ENCODE measurements around the gene ZFR. TPM values are rescaled to one million over a fixed set of nuclear protein-coding genes. Genes with fewer than 3 reads are reported as not detected.
"Not testable (repeated sequence)": the region's sequence is repeated elsewhere in the genome, so short reads cannot be mapped to it uniquely, and the experiment has no call there.

Gene ZFR
- total and polyA plus RNA-seq, 7 donors: 25.8 to 99.9 (median 71.8) TPM

DNA sequence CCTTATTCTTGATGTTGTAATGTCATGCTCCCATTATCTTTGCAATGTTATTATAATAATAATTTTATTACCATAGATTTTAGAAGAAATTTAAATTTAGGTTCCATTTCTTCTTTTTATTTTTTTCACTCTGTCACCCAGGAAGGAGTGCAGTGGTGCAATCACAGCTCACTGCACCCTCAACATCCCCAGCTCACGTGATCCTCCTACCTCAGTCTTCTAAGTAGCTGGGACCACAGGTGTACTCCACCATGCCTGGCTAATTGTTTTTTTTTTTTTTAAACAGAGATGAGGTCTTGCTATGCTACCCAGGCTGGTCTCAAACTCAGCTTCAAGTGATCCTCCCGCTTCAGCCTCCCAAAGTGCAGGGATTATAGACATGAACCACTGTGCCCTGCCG is 11.9 kb downstream of the ZFR start:
- Histone ChIP-seq H3K9me3 (no peaks in the 10 kb centered on the region), H3K27ac (no peak overlapping the region), H3K27me3 (no peaks in the 10 kb centered on the region), H3K4me3 (no peak overlapping the region), H3K4me1 (peaks cover 0 to 46% (median 30%) of the 10 kb centered on the region in 4 donors), H3K36me3 (no peaks in the 10 kb centered on the region)
- TF ChIP-seq POLR2A (IDR thresholded peaks at IDR 0.05) (no peak), EP300 (IDR thresholded peaks at IDR 0.05) (no peak), POLR2AphosphoS5 (IDR thresholded peaks at IDR 0.05) (no peak)
- TF ChIP-seq, protein P1, sequence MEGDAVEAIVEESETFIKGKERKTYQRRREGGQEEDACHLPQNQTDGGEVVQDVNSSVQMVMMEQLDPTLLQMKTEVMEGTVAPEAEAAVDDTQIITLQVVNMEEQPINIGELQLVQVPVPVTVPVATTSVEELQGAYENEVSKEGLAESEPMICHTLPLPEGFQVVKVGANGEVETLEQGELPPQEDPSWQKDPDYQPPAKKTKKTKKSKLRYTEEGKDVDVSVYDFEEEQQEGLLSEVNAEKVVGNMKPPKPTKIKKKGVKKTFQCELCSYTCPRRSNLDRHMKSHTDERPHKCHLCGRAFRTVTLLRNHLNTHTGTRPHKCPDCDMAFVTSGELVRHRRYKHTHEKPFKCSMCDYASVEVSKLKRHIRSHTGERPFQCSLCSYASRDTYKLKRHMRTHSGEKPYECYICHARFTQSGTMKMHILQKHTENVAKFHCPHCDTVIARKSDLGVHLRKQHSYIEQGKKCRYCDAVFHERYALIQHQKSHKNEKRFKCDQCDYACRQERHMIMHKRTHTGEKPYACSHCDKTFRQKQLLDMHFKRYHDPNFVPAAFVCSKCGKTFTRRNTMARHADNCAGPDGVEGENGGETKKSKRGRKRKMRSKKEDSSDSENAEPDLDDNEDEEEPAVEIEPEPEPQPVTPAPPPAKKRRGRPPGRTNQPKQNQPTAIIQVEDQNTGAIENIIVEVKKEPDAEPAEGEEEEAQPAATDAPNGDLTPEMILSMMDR (IDR thresholded peaks at IDR 0.05): no peak
- intact Hi-C loops (cut with DNase I): no loop called here
- WGBS, 2 donors: 89 to 98% methylated on average over 3 of the region's 3 CpGs
- DNase-seq: no peak

DNA sequence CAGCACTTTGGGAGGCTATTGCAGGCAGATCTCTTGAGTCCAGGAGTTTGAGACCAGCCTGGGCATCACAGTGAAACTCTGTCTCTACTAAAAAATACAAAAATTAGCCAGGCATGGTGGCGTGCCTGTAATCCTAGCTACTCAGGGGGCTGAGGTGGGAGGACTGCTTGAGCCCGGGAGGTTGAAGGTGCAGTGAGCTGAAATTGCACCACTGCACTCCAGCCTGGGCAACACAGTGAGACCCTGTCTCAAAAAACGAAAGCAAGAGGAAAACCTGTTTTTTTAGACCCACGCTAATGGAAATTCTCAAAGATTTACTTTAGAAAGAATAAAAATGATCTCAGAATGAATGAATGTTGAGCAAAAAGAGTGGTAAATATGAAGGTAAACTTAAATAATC is 13.7 kb downstream of the ZFR start:
- H3K36me3 ChIP-seq; H3K27me3 ChIP-seq; H3K27ac ChIP-seq; DNase-seq; H3K4me3 ChIP-seq; H3K9me3 ChIP-seq; intact Hi-C loops (cut with DNase I): not testable (repeated sequence)
- WGBS, 2 donors: 92% methylated on average over 4 of the region's 4 CpGs
- peaks cover 0 to 35% (median 23%) of the 10 kb centered on the region in 4 donors for H3K4me1 ChIP-seq

DNA sequence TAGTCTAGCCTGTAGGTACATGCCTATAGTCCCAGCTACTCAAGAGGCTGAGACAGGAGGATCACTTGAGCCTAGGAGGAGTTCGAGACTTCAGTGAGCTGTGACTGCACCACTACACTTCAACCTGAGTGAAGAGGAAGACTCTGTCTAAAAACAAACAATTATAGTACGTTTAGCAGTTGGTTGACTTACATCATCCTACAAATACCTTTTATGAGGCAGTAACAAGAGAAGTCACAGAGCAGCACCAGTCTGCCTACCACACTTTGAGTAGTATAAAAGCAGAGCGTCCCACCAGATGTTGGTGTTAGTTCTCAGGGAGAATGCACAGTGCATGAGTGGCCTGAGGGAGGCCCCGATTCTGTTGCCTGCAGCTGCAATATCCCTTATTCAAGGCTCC is 16.1 kb downstream of the ZFR start:
- H3K27ac ChIP-seq: no peak overlapping the region
- intact Hi-C loops (cut with DNase I): no loop called here
- WGBS, 2 donors: 72 to 81% methylated on average over 4 of the region's 4 CpGs
- peaks cover 0 to 6% (median 0%) of the 10 kb centered on the region in 4 donors for H3K9me3 ChIP-seq
- peaks cover 0 to 8% (median 0%) of the 10 kb centered on the region in 4 donors for H3K36me3 ChIP-seq
- H3K27me3 ChIP-seq: no peaks in the 10 kb centered on the region
- peaks cover 0 to 16% (median 9%) of the 10 kb centered on the region in 4 donors for H3K4me1 ChIP-seq
- DNase-seq: no peak
- H3K4me3 ChIP-seq: no peak overlapping the region
- no peak for TF ChIP-seq EP300 (IDR thresholded peaks at IDR 0.05)
- TF ChIP-seq, protein P1 (IDR thresholded peaks at IDR 0.05): no peak
- TF ChIP-seq POLR2A (IDR thresholded peaks at IDR 0.05): no peak
- TF ChIP-seq POLR2AphosphoS5 (IDR thresholded peaks at IDR 0.05): no peak

DNA sequence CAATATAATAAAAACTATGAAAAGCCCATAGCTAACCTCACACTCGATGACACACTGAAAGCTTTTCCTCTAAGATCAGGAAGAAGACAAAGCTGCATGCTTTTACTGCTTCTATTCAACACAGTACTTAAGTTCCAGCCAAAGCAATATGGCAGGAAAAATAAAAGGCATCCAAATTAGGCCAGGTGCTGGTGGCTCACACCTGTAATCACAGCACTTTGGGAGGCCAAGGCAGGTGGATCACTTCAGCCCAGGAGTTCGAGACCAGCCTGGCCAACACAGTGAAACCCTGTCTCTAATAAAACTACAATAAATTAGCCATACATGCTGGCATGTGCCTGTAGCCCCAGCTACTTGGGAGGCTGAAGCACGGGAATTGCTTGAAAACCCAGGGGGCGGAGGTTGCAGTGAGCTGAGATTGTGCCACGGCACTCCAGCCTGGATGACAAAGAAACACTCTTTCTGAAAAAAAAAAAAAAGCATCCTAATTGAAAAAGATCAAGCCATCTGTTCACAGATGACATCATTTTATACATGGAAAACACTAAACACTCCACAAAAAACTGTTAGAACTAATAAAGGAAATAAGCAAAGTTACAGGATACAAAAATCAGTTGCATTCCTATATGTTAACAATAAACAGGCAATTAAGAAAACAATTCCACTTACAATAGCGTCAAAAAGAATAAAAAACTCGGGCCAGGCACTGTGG is 17.9 kb downstream of the ZFR start:
- WGBS, 2 donors: 97 to 98% methylated on average over 7 of the region's 7 CpGs
- intact Hi-C loops (cut with DNase I): no loop called here
- peaks cover 0 to 6% (median 0%) of the 10 kb centered on the region in 4 donors for H3K9me3 ChIP-seq
- no peak for DNase-seq
- H3K4me1 ChIP-seq: peaks cover 0 to 31% (median 14%) of the 10 kb centered on the region in 4 donors
- peaks cover 0 to 8% (median 0%) of the 10 kb centered on the region in 4 donors for H3K36me3 ChIP-seq
- H3K27me3 ChIP-seq: no peaks in the 10 kb centered on the region
- no peak for TF ChIP-seq POLR2A (IDR thresholded peaks at IDR 0.05)
- H3K4me3 ChIP-seq: no peak overlapping the region
- H3K27ac ChIP-seq: no peak overlapping the region

DNA sequence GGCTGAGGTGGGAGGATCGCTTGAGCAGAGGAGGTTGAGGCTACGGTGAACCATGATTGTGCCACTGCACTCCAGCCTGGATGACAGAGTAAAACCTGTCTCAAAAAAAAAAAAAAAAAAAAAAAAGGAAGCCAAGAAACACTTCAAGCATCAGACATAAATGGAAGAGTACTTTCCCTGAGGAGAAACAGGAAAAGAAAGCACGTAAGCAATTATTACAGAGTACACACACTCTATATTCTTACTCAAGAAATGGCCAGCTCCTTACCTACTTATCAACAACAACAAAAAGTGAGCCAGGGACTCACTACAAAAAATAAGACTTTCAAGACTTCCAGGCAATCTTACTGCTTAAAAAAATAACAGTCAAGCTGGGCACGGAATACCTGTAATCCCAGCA is 21.8 kb downstream of the ZFR start:
- Histone ChIP-seq H3K27me3 (no peaks in the 10 kb centered on the region), H3K4me3 (no peak overlapping the region), H3K36me3 (peaks cover 0 to 13% (median 6%) of the 10 kb centered on the region in 4 donors), H3K4me1 (peaks cover 0 to 47% (median 24%) of the 10 kb centered on the region in 4 donors), H3K9me3 (peaks cover 0 to 6% (median 0%) of the 10 kb centered on the region in 4 donors), H3K27ac (no peak overlapping the region)
- TF ChIP-seq POLR2AphosphoS5 (IDR thresholded peaks at IDR 0.05): no peak
- no peak for TF ChIP-seq POLR2A (IDR thresholded peaks at IDR 0.05)
- no peak for TF ChIP-seq EP300 (IDR thresholded peaks at IDR 0.05)
- TF ChIP-seq, protein P1 (IDR thresholded peaks at IDR 0.05): no peak
- DNase-seq: no peak
- intact Hi-C loops (cut with DNase I): no loop called here
- 93 to 94% methylated on average over 4 of the region's 4 CpGs for WGBS, 2 donors

DNA sequence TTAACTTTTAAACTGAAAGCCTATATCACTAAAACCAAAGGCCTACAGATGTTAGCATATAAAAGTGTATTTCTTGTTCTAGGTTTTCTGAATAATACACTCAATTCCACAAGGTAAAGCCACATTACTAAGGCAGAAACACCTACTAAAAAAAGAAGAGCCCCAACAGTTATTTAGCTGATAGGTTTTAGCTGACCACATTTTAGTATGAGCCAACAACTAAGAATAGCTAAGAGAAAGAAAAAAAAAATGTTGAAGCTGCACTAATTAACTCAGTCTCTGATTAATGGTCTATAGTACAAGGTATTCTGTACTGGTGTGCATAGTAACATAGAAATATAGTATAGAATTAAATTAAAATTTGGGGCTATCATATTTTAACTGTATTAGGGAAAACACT is 23.5 kb downstream of the ZFR start:
- TF ChIP-seq, protein P1 (IDR thresholded peaks at IDR 0.05): no peak
- TF ChIP-seq POLR2A (IDR thresholded peaks at IDR 0.05): no peak
- no peak for TF ChIP-seq EP300 (IDR thresholded peaks at IDR 0.05)
- TF ChIP-seq POLR2AphosphoS5 (IDR thresholded peaks at IDR 0.05): no peak
- H3K4me1 ChIP-seq: peaks cover 0 to 47% (median 24%) of the 10 kb centered on the region in 4 donors
- peaks cover 0 to 28% (median 4%) of the 10 kb centered on the region in 4 donors for H3K36me3 ChIP-seq
- no peak overlapping the region for H3K4me3 ChIP-seq
- no peak for DNase-seq
- H3K27me3 ChIP-seq: no peaks in the 10 kb centered on the region
- intact Hi-C loops (cut with DNase I): no loop called here
- peak overlapping the region in 1 of 4 donors; percentile 9 for H3K27ac ChIP-seq
- no peaks in the 10 kb centered on the region for H3K9me3 ChIP-seq
